H1 (cell line): Measurements from ENCODE around the gene WDR93. TPM values are rescaled to one million over a fixed set of nuclear protein-coding genes. Genes with fewer than 3 reads are reported as not detected.

Experiments used
- CHD1 ChIP-seq: IDR thresholded peaks from 2 replicates; pipeline ENCODE4 v1.6.1; 2012; ENCODE audit warnings: low read depth, low read length, improper control_type of control experiment
- E2F6 ChIP-seq: IDR thresholded peaks from 2 replicates; pipeline ENCODE4 v1.6.1; 2012; ENCODE audit warnings: inconsistent platforms
- GABPA ChIP-seq: IDR thresholded peaks from 2 replicates; pipeline ENCODE4 v1.6.1; 2011; ENCODE audit warnings: mild to moderate bottlenecking, low read length, moderate library complexity, borderline replicate concordance; ENCODE audit not compliant: insufficient read depth
- MAX ChIP-seq: IDR thresholded peaks from 2 replicates; pipeline ENCODE4 v1.6.1; 2012; ENCODE audit warnings: inconsistent platforms
- NANOG ChIP-seq: IDR thresholded peaks from 2 replicates; pipeline ENCODE4 v1.6.1; 2011; ENCODE audit warnings: low read length, low read depth, mild to moderate bottlenecking, inconsistent platforms; ENCODE audit not compliant: insufficient read depth, poor library complexity, severe bottlenecking
- POLR2AphosphoS5 ChIP-seq: IDR thresholded peaks from 2 replicates; pipeline ENCODE4 v1.6.1; 2011; ENCODE audit warnings: low read depth, low read length
- RXRA ChIP-seq: IDR thresholded peaks from 2 replicates; pipeline ENCODE4 v1.6.1; 2011; ENCODE audit warnings: low read depth, mild to moderate bottlenecking, low read length, moderate library complexity; ENCODE audit not compliant: insufficient read depth
- polyA plus RNA-seq, 7 experiments: library from polyadenylated mRNA; depleted of rRNA in 3 of 7; stranded (reverse) in 5 of 7; unstranded in 2 of 7; fragments of >200 nt in 5 of 7; fragments of 200-250 nt in 2 of 7; gene quantifications; 1 replicate in 5 of 7; 2 replicates in 1 of 7; 4 replicates in 1 of 7; pipeline versions ENCODE4 v1.2.1 to v1.2.3, GENCODE V29; 2011 to 2013; ENCODE audit warnings: missing spikeins in 2 of 7, mixed read lengths in 2 of 7
- total RNA-seq: library from RNA; stranded (reverse); fragmentation: NEBNext Ultra II Directional; extraction: Animal tissue kit (Norgen Biotek cat#: 25700); gene quantifications from 2 replicates; pipeline ENCODE4 v1.2.1, GENCODE V29; 2021

The WDR93 gene
- total and polyA plus RNA-seq, 2 of the 8 experiments (the other 6 are each of a cell fraction or from before 2014, with no cell fraction given) = 0.03 TPM; not detected in 1

- TF ChIP-seq CHD1 (no peak), NANOG (no peak), MAX (no peak), RXRA (no peak), GABPA (no peak), POLR2AphosphoS5 (no peak), E2F6 (no peak)
Observed at GRCh38 chr15:89785064-89785773, 94.6 kb downstream of the WDR93 start (continued).
